Activated naive CD8-positive, alpha-beta T cell (primary cell): ENCODE data around the gene PITPNC1.

Experiments
- H3K27ac Mint-ChIP-seq: one replicate; pipeline ENCODE4 v1.8.0; 2021; ENCODE audit warnings: mixed read lengths
- H3K27me3 Mint-ChIP-seq: one replicate; pipeline ENCODE4 v1.8.0; 2021; ENCODE audit warnings: mixed read lengths
- H3K36me3 Mint-ChIP-seq: one replicate; pipeline ENCODE4 v1.8.0; 2021; ENCODE audit warnings: mixed read lengths
- H3K4me1 Mint-ChIP-seq: one replicate; pipeline ENCODE4 v1.8.0; 2021; ENCODE audit warnings: low read depth, mixed read lengths
- H3K4me3 Mint-ChIP-seq: one replicate; pipeline ENCODE4 v1.8.0; 2021; ENCODE audit warnings: mild to moderate bottlenecking, mixed read lengths
- H3K9me3 Mint-ChIP-seq: one replicate; pipeline ENCODE4 v1.8.0; 2021; ENCODE audit warnings: low read depth, mixed read lengths

The PITPNC1 gene

DNA sequence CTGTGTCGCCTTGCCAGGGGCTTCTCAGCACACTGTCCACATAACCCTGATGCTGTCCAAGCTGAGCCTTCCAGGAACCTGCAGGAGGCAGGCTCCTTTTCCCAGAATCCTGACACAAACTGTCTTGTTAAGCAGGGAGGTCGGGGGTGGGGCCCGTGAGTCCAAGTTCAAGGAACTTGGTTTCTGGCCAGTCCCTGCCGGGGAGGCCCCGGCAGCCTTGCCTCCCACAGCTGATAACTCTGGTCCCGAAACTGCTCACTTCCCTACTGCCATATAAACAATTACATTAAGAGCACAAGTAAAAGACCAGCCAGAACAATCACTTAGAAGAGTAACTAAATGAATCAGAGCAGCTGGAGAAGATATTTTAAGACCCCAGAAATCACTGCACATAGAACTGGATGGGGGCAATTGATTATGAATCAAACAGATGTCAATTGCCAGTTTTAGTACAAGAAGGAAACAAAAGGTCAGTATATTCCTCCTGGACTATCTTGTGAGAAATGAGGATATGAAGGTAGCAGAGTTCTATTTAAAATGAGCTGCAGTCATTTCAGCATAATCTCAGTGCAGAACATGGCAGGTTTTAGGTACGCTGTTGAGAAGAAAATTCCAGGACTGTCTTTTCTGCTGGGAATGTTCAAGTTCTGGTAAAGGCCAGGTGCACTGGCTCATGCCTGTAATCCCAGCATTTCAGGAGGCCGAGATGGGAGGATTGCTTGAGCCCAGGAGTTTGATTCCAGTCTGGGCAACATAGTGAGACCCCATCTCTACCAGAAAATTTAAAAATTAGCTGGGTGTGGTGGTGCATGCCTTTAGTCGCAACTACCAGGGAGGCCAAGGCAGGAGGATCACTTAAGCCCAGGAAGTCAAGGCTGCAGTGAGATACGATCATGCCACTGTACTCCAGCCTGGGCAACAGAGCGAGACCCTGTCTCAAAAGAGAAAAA lies 169.8 kb downstream of the PITPNC1 start:
- H3K27ac Mint-ChIP-seq: peak overlapping the region; percentile 68
- peaks cover 12% of the 10 kb centered on the region for H3K36me3 Mint-ChIP-seq
- no peaks in the 10 kb centered on the region for H3K9me3 Mint-ChIP-seq
- peaks cover 32% of the 10 kb centered on the region for H3K4me1 Mint-ChIP-seq
- H3K4me3 Mint-ChIP-seq: no peak overlapping the region
- no peaks in the 10 kb centered on the region for H3K27me3 Mint-ChIP-seq

DNA sequence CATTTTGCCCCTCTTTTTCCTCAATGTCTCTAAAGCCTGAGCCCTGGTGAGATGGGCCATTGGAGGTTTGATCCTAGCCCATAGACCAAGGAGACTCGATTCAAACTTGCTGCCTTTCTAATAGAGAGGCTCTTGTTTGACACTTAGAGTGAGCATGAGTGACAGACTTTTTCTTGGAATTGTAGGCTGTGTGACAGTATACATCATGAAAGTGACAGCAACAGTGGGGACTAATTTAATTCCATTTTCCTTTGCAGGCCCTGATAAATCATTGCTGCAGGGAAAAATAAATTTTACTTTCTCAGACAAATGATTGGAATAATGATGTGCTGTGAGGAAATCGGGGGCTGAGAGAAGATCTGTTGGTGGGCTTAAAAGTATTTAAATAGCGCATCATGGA lies 171.6 kb downstream of the PITPNC1 start:
- no peak overlapping the region for H3K27ac Mint-ChIP-seq
- H3K36me3 Mint-ChIP-seq: peaks cover 15% of the 10 kb centered on the region
- H3K27me3 Mint-ChIP-seq: no peaks in the 10 kb centered on the region
- H3K4me3 Mint-ChIP-seq: no peak overlapping the region
- no peaks in the 10 kb centered on the region for H3K9me3 Mint-ChIP-seq
- H3K4me1 Mint-ChIP-seq: peaks cover 26% of the 10 kb centered on the region

DNA sequence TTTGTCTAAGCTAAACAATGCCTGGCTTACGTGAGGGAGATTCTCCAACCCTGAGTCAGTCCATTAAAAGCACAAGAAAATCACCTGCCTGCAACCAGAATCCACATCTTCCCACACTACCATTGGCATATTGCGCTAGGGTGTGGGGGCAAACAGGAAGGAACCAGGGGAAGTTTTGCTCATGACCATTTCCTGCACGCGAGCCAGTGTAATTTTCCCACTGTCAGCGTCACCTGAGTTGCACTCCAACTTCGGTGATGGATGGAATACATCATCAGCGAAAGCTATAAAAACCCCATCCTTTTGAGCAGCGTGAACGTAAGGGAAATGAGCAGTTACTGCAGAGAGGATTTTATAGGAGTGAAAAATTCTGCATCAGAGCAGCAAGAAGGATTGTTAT lies 172.7 kb downstream of the PITPNC1 start:
- Mint-ChIP-seq H3K36me3 (peaks cover 16% of the 10 kb centered on the region), H3K27ac (no peak overlapping the region)

DNA sequence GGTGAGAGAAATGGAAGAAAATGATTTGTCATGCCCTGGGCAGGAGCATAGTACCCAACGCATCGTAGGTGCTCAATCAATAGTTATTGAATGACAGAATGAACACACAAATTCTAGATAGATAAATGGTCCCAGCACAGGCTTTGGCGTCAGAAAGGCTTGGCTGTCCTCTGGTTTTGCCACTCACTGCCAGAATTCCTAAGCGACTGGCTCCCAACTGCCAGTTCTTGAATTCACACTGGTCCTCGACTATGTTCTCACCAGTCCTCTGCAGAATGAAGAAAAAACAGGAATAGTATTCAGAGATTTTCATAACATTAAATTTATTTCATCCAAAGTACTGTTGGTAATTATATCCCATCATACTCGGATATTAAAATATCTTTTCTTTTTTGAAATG lies 177.6 kb downstream of the PITPNC1 start:
- no peaks in the 10 kb centered on the region for H3K27me3 Mint-ChIP-seq
- no peaks in the 10 kb centered on the region for H3K9me3 Mint-ChIP-seq
- no peak overlapping the region for H3K27ac Mint-ChIP-seq
- H3K4me1 Mint-ChIP-seq: peaks cover 9% of the 10 kb centered on the region
- H3K4me3 Mint-ChIP-seq: no peak overlapping the region
- peaks cover 39% of the 10 kb centered on the region for H3K36me3 Mint-ChIP-seq

More for the DNA sequence above, 172.7 kb downstream of the PITPNC1 start:
- H3K4me3 Mint-ChIP-seq: no peak overlapping the region
- no peaks in the 10 kb centered on the region for H3K27me3 Mint-ChIP-seq
- H3K4me1 Mint-ChIP-seq: peaks cover 26% of the 10 kb centered on the region
- H3K9me3 Mint-ChIP-seq: no peaks in the 10 kb centered on the region

DNA sequence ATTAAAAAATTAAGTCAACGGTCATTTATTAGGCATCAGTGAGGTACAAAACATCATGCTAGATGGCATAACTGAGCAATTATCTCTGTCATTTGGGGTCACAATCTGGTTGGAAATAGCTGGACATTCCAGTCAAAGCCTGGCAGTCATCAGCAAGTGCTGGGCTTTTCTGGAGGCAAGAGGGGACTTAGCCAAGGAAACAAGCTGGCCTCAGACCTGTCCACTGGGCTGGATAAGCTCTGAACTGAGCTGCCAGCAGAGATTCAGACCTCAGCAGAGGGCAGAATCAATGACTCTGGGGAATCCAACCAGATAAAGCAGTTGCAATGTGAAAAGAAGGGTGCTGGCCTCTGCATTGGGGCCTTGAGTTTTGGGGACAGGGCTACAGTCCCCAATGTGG lies 178.8 kb downstream of the PITPNC1 start:
- Mint-ChIP-seq H3K36me3 (peaks cover 39% of the 10 kb centered on the region), H3K4me1 (peaks cover 8% of the 10 kb centered on the region), H3K27ac (no peak overlapping the region), H3K27me3 (no peaks in the 10 kb centered on the region), H3K4me3 (no peak overlapping the region), H3K9me3 (no peaks in the 10 kb centered on the region)

DNA sequence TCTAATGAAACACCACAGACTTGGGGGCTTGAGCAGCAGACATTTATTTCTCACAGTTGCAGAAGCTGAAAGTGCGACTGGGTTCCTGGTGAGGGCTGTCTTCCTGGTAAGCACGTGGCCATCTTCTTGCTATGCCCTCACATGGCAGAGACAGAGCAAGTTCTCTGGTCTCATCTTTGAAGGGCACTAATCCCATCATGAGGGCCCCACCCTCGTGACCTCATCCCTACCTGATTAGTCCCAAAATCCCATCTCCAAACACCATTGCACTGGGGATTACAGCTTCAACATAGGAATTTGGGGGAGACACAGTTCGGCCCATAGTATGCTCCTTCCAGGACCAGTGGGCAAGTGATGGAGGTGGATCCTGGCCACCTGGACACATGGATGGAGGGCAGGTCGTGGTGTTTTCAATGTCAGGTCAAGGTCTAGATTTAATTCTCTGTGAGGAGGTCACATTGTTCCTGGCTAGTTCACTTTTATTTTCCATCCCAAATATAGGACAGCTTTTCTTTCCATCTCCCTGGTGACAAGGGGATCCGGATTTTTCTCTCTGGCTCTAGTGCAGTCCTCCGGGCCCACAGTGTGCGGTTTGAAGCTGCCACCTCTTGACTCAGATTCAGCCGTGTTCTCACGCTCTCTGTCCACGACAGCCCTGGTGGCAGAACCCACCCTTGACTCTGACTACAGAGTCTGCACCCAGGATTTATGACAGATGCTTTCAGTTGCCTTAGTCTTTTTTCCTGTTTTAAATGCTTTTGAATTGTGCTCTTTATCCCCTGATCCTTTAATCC lies 180.2 kb downstream of the PITPNC1 start:
- Mint-ChIP-seq H3K4me1 (peaks cover 4% of the 10 kb centered on the region), H3K4me3 (no peak overlapping the region), H3K27ac (peak overlapping the region; percentile 88), H3K27me3 (no peaks in the 10 kb centered on the region), H3K9me3 (no peaks in the 10 kb centered on the region), H3K36me3 (peaks cover 33% of the 10 kb centered on the region)

DNA sequence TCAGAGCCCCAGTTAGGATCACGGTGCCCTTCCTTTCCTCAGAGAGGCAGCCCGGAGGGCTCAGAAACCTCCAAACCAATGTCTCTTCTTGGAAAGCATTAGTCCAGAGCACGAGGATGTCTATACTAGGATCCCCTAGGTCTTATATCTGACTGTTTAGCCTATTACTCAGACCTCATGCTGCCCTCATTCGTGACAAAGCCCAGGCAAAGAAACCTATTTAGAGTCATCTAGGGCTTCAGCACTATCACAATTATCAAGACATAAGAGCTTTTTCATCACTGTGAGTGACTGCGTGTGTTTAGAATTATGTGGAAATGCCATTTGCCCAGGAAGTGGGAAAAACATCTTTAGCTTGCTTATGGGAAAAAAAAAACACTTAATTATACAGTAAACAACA lies 180.8 kb downstream of the PITPNC1 start:
- Mint-ChIP-seq H3K27ac (peak overlapping the region; percentile 88), H3K36me3 (peaks cover 31% of the 10 kb centered on the region), H3K4me3 (no peak overlapping the region), H3K27me3 (no peaks in the 10 kb centered on the region), H3K9me3 (no peaks in the 10 kb centered on the region), H3K4me1 (peaks cover 4% of the 10 kb centered on the region)

DNA sequence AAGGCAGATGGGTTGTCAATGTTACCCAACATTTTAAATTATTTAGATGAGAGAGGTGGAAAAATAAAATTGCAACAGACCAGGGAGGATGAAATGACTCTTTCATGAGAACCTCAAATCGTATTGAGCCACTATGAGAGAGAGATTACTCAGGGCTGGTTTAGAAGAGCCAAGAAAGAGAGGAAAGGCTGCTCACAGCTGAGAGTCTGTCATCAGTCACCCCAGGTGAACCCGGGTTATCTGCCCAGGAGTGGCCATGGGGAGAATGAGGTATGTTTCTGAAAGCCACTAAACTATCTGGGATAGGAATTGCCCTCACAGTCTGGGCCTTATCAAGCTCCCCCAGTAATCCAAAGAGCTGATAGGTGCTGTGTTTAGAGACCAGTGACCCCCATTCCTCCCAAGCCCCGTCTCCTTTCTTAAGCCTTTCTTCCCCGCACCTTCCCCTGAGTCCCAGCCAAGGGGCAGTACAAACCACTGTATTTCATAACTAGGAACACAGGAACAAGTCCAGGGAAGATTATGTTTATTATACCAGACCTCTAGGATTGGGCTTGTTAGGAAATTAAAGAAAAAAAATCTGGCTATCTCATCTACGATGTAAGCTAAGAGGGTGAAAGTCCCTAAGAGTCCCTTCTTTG lies 181.8 kb downstream of the PITPNC1 start:
- H3K27me3 Mint-ChIP-seq: no peaks in the 10 kb centered on the region
- H3K36me3 Mint-ChIP-seq: peaks cover 27% of the 10 kb centered on the region
- no peaks in the 10 kb centered on the region for H3K9me3 Mint-ChIP-seq
- H3K27ac Mint-ChIP-seq: no peak overlapping the region
- H3K4me3 Mint-ChIP-seq: no peak overlapping the region
- H3K4me1 Mint-ChIP-seq: peaks cover 7% of the 10 kb centered on the region

DNA sequence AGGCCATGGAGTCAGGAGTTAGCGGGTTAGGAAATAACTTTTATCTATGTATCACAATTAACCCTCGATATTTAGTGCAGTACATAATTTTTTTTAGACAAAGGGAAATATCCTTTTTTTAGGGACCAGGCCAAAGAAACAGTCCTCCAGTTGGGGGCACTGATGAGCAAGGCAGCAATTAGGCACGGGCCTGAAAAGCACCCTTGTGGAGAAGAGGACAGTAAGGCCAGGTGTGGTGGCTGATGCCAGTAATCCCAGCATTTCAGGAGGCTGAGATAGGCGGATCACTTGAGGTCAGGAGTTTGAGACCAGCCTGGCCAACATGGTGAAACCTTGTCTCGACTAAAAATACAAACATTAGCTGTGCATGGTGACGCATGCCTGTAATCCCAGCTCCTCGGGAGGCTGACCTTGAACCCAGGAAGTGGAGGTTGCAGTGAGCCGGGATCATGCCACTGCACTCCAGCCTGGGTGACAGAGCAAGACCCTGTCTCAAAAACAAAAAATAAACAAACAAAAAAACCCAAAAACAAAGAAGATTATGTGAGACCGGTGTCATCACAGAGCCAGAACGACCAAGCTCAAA lies 182.4 kb downstream of the PITPNC1 start:
- Mint-ChIP-seq H3K4me1 (peaks cover 7% of the 10 kb centered on the region), H3K4me3 (no peak overlapping the region), H3K9me3 (no peaks in the 10 kb centered on the region), H3K36me3 (peaks cover 27% of the 10 kb centered on the region), H3K27ac (no peak overlapping the region), H3K27me3 (no peaks in the 10 kb centered on the region)

DNA sequence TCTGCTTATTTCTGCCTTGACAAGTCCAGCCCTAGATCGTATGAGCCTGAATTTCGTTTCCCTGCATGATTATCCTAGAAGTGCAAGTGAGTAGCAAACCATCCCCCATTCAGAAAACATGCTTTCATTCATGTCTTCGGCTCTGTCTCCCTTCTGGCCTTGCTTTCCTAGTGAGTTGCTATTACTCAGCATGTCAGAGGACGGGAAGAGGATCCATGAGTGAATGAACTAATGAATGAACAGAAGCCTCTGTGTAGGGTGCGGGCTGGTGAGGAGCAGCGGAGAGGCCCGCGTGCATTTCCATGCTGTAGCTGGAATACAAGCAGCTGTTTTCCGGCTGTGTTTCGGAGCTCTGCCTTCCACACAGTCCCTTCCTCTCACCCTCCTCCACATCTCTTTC lies 184.9 kb downstream of the PITPNC1 start:
- peak overlapping the region; percentile 41 for H3K27ac Mint-ChIP-seq
- H3K9me3 Mint-ChIP-seq: no peaks in the 10 kb centered on the region
- peaks cover 7% of the 10 kb centered on the region for H3K4me1 Mint-ChIP-seq
- no peak overlapping the region for H3K4me3 Mint-ChIP-seq
- H3K36me3 Mint-ChIP-seq: peaks cover 16% of the 10 kb centered on the region
- H3K27me3 Mint-ChIP-seq: no peaks in the 10 kb centered on the region

DNA sequence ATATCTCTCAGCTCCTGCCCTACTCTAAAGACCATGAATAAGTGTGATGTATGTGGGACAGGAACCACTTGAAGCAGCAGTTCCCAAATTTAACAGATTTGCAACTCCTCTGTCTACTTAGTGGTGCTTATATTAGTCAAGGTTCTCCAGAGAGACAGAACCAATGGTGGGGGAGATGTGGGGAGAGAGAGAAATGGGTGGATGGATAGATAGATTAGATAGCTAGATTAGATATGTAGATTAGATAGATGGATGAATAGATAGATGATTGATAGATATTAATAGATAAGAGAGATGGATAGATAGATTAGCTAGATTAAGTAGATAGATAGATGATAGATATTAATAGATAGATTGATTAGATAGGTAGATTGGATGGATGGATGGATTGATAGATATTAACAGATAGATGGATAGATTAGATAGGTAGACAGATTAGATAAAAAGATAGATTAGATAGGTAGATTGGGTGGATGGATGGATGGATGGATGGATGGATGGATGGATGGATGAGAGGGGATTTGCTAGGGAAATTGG lies 186.7 kb downstream of the PITPNC1 start:
- Mint-ChIP-seq H3K27ac (peak overlapping the region; percentile 72), H3K4me3 (no peak overlapping the region), H3K4me1 (peaks cover 5% of the 10 kb centered on the region), H3K36me3 (peaks cover 6% of the 10 kb centered on the region), H3K9me3 (no peaks in the 10 kb centered on the region), H3K27me3 (no peaks in the 10 kb centered on the region)

DNA sequence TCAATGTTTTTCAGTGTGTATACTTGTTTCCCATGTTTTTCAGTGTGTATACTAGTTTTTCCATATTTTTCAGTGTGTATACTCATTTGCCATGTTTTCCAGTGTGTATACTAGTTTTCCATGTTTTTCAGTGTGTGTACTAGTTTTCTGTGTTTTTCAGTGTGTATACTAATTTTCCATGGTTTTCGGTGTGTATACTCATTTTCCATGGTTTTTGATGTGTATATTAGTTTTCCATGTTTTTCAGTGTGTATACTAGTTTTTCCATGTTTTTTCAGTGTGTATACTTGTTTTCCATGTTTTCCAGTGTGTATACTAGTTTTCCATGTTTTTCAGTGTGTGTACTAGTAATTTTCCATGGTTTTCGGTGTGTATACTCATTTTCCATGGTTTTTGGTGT lies 188.0 kb downstream of the PITPNC1 start:
- Mint-ChIP-seq H3K4me3 (no peak overlapping the region), H3K27me3 (no peaks in the 10 kb centered on the region), H3K36me3 (peaks cover 6% of the 10 kb centered on the region), H3K4me1 (peaks cover 4% of the 10 kb centered on the region), H3K9me3 (no peaks in the 10 kb centered on the region), H3K27ac (no peak overlapping the region)

DNA sequence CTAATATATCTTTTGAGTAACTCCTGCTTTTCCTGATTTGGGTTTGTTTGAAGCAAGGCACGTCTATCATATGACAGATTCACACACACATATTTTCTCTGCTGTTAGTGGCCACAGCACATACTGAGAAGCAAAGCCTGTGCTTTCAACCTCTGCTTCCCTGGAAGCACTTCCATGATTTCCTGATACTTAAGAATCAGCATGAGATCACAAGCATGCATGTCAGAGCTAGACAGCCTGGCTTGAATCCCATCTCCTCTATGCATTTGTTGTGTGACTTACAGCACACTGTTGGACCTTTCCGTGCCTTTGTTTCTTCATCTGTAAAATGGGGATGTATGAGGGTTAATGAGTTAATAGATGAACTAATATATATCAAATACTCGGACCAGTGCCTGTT lies 189.6 kb downstream of the PITPNC1 start:
- peaks cover 3% of the 10 kb centered on the region for H3K4me1 Mint-ChIP-seq
- no peaks in the 10 kb centered on the region for H3K27me3 Mint-ChIP-seq
- peaks cover 6% of the 10 kb centered on the region for H3K36me3 Mint-ChIP-seq
- H3K4me3 Mint-ChIP-seq: no peak overlapping the region
- no peak overlapping the region for H3K27ac Mint-ChIP-seq
- no peaks in the 10 kb centered on the region for H3K9me3 Mint-ChIP-seq

DNA sequence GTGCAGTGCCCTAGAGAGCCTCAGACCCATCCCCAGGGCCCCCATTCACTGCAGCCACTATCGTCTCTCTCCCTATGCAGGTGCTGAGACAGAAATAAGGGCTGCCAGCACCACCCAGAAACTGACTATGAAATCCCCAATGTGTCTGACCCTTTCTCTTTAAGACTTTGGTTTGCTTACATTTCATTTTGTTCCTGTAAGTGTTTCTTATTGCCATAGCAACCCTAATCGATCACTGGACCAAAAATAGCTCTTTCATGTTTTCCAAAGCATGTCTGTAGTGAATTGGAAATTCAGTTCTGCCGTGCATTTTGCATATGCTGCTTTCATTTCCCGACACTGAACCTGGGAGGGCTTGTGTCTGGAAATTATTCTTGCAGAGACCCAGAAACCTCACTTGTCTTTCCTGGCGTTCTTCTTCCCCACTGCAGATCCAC lies 192.0 kb downstream of the PITPNC1 start:
- Mint-ChIP-seq H3K4me3 (no peak overlapping the region), H3K4me1 (peaks cover 9% of the 10 kb centered on the region), H3K27ac (no peak overlapping the region), H3K27me3 (no peaks in the 10 kb centered on the region), H3K36me3 (peaks cover 7% of the 10 kb centered on the region), H3K9me3 (no peaks in the 10 kb centered on the region)
